Measurements from ENCODE around the gene FAM124A. TPM values are rescaled to one million over a fixed set of nuclear protein-coding genes. Genes with fewer than 3 reads are reported as not detected.

The FAM124A gene
- total RNA-seq, 1 experiment from 2014 or later: 3.1 TPM

DNA sequence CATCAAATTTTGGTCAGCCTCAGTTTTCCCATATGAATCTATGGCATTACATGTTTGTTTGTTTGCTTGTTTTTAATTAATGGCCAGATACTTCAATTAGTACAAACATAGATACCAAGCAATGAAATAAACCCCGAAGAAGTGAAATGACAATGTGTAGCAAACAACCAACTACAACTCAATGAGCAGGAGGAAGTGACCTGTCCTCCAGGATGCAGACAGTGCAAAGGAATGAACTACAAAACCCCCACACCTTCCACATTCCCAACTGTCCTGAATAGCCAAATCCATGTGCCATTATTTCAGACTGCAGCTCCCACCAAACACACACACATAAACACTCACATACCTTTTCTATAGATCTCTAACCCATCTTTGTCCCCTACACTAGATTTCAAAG lies 45.0 kb upstream of the FAM124A start:
- no TSS peak for BruUV-seq (replicated peaks)

More for the DNA sequence above, 45.0 kb upstream of the FAM124A start:
- Histone ChIP-seq H3K36me3 (ENCODE audit: control insufficient read depth in 1 of 2, insufficient read depth in 2 of 2, low read length in 2 of 2) (no peaks in the 10 kb centered on the region), H3K4me2 (ENCODE audit: low read length) (no peak overlapping the region), H3K9me3 (ENCODE audit: control insufficient read depth in 1 of 2, insufficient read depth in 1 of 2, low read depth in 1 of 2, low read length in 2 of 2) (no peaks in the 10 kb centered on the region), H2AFZ (ENCODE audit: low read depth, low read length, poor library complexity, severe bottlenecking) (no peak overlapping the region), H3K27me3 (ENCODE audit: insufficient read depth, low read length) (peaks cover 34% of the 10 kb centered on the region), H3K9me2 (ENCODE audit: insufficient read depth) (no peaks in the 10 kb centered on the region), H3K79me2 (ENCODE audit: insufficient read depth, low read length) (no peaks in the 10 kb centered on the region), H3K9ac (ENCODE audit: low read length) (no peak overlapping the region), H4K20me1 (ENCODE audit: insufficient read depth) (no peaks in the 10 kb centered on the region), H3K4me3 (replicated peaks in 1 of 2; ENCODE audit: low read depth in 1 of 2, low read length in 2 of 2) (no peak overlapping the region), H3K4me1 (ENCODE audit: control insufficient read depth in 1 of 2, insufficient read depth in 2 of 2, low read length in 2 of 2) (no peaks in the 10 kb centered on the region), H3K27ac (ENCODE audit: low read depth, low read length) (no peak overlapping the region)
- POLR2A ChIA-PET: no interaction called here
- ATAC-seq (no peak), DNase-seq (ENCODE audit: low read depth, low spot score) (no peak)
- TF ChIP-seq, protein P1, sequence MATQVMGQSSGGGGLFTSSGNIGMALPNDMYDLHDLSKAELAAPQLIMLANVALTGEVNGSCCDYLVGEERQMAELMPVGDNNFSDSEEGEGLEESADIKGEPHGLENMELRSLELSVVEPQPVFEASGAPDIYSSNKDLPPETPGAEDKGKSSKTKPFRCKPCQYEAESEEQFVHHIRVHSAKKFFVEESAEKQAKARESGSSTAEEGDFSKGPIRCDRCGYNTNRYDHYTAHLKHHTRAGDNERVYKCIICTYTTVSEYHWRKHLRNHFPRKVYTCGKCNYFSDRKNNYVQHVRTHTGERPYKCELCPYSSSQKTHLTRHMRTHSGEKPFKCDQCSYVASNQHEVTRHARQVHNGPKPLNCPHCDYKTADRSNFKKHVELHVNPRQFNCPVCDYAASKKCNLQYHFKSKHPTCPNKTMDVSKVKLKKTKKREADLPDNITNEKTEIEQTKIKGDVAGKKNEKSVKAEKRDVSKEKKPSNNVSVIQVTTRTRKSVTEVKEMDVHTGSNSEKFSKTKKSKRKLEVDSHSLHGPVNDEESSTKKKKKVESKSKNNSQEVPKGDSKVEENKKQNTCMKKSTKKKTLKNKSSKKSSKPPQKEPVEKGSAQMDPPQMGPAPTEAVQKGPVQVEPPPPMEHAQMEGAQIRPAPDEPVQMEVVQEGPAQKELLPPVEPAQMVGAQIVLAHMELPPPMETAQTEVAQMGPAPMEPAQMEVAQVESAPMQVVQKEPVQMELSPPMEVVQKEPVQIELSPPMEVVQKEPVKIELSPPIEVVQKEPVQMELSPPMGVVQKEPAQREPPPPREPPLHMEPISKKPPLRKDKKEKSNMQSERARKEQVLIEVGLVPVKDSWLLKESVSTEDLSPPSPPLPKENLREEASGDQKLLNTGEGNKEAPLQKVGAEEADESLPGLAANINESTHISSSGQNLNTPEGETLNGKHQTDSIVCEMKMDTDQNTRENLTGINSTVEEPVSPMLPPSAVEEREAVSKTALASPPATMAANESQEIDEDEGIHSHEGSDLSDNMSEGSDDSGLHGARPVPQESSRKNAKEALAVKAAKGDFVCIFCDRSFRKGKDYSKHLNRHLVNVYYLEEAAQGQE (IDR thresholded peaks at IDR 0.05; ENCODE audit: low read depth): no peak
- TF ChIP-seq ELF1 (IDR thresholded peaks at IDR 0.05; ENCODE audit: borderline replicate concordance, low read depth) (no peak), JUND (IDR thresholded peaks at IDR 0.05) (no peak), EZH2phosphoT487 (IDR thresholded peaks at IDR 0.05; ENCODE audit: borderline replicate concordance) (no peak), EZH2 (IDR thresholded peaks at IDR 0.05) (no peak), TCF7L2 (IDR thresholded peaks at IDR 0.05; ENCODE audit: borderline replicate concordance, extremely low read depth, insufficient read depth, insufficient read length) (no peak), SRF (IDR thresholded peaks at IDR 0.05; ENCODE audit: low read depth) (no peak), YY1 (IDR thresholded peaks at IDR 0.05; ENCODE audit: extremely low read depth, insufficient replicate concordance, low read depth, low read length) (no peak), ZNF274 (IDR thresholded peaks at IDR 0.05; ENCODE audit: low read depth, low read length) (no peak), FOSL1 (IDR thresholded peaks at IDR 0.05; ENCODE audit: low read depth) (no peak), CBX3 (IDR thresholded peaks at IDR 0.05; ENCODE audit: low read depth) (no peak), RAD21 (IDR thresholded peaks at IDR 0.05; ENCODE audit: low read depth) (no peak), SP1 (IDR thresholded peaks at IDR 0.05; ENCODE audit: low read depth) (no peak), SIN3A (IDR thresholded peaks at IDR 0.05; ENCODE audit: low read depth) (no peak)
- TF ChIP-seq, protein P2, sequence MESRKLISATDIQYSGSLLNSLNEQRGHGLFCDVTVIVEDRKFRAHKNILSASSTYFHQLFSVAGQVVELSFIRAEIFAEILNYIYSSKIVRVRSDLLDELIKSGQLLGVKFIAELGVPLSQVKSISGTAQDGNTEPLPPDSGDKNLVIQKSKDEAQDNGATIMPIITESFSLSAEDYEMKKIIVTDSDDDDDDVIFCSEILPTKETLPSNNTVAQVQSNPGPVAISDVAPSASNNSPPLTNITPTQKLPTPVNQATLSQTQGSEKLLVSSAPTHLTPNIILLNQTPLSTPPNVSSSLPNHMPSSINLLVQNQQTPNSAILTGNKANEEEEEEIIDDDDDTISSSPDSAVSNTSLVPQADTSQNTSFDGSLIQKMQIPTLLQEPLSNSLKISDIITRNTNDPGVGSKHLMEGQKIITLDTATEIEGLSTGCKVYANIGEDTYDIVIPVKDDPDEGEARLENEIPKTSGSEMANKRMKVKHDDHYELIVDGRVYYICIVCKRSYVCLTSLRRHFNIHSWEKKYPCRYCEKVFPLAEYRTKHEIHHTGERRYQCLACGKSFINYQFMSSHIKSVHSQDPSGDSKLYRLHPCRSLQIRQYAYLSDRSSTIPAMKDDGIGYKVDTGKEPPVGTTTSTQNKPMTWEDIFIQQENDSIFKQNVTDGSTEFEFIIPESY (IDR thresholded peaks at IDR 0.05; ENCODE audit: extremely low read depth, insufficient replicate concordance, low read length): no peak
- TF ChIP-seq, protein P3, sequence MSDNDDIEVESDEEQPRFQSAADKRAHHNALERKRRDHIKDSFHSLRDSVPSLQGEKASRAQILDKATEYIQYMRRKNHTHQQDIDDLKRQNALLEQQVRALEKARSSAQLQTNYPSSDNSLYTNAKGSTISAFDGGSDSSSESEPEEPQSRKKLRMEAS (IDR thresholded peaks at IDR 0.05): no peak
- TF ChIP-seq, protein P4, sequence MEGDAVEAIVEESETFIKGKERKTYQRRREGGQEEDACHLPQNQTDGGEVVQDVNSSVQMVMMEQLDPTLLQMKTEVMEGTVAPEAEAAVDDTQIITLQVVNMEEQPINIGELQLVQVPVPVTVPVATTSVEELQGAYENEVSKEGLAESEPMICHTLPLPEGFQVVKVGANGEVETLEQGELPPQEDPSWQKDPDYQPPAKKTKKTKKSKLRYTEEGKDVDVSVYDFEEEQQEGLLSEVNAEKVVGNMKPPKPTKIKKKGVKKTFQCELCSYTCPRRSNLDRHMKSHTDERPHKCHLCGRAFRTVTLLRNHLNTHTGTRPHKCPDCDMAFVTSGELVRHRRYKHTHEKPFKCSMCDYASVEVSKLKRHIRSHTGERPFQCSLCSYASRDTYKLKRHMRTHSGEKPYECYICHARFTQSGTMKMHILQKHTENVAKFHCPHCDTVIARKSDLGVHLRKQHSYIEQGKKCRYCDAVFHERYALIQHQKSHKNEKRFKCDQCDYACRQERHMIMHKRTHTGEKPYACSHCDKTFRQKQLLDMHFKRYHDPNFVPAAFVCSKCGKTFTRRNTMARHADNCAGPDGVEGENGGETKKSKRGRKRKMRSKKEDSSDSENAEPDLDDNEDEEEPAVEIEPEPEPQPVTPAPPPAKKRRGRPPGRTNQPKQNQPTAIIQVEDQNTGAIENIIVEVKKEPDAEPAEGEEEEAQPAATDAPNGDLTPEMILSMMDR (IDR thresholded peaks at IDR 0.05 in 2 of 3, conservative IDR thresholded peaks at IDR 0.05 in 1 of 3; ENCODE audit: borderline replicate concordance in 1 of 3, insufficient read depth in 1 of 3, low read depth in 2 of 3, low read length in 2 of 3): no peak
- RAD21 ChIA-PET (ENCODE audit: low non-redundant PET in 1 of 2, low total read pairs in 2 of 2, uncharacterized antibody in 2 of 2, unreplicated experiment in 2 of 2): no interaction called here
- CTCF ChIA-PET: no interaction called here
- intact Hi-C loops (cut with micrococcal nuclease): no loop called here
